K562 (cell line): ENCODE measurements around the gene PARS2.

Experiments
- GTF2F1 ChIP-seq: IDR thresholded peaks from 2 replicates; pipeline ENCODE4 v1.6.1; 2011; ENCODE audit warnings: low read depth, low read length, improper control_type of control experiment
- GTF3C2 ChIP-seq: IDR thresholded peaks from 3 replicates; pipeline ENCODE4 v1.6.1; 2011; ENCODE audit warnings: borderline replicate concordance, mild to moderate bottlenecking, moderate library complexity; ENCODE audit not compliant: insufficient read length; ENCODE audit errors: extremely low read depth
- SRSF9 ChIP-seq: fragments of 200-400 bp; formaldehyde crosslinking; IDR thresholded peaks from 2 replicates; pipeline ENCODE4 v1.6.1; 2017; ENCODE audit warnings: low read depth, low read length, borderline replicate concordance
- TF ChIP-seq, protein P1 (sequence below): fragments of 450-650 bp; conservative IDR thresholded peaks from 2 replicates; pipeline ENCODE4 v1.6.1; 2016; ENCODE audit warnings: missing genetic modification characterization, low read depth, mild to moderate bottlenecking, control low read depth, missing compliant biosample characterization

- TF ChIP-seq GTF2F1 (no peak), SRSF9 (no peak), GTF3C2 (no peak)
- TF ChIP-seq, protein P1, sequence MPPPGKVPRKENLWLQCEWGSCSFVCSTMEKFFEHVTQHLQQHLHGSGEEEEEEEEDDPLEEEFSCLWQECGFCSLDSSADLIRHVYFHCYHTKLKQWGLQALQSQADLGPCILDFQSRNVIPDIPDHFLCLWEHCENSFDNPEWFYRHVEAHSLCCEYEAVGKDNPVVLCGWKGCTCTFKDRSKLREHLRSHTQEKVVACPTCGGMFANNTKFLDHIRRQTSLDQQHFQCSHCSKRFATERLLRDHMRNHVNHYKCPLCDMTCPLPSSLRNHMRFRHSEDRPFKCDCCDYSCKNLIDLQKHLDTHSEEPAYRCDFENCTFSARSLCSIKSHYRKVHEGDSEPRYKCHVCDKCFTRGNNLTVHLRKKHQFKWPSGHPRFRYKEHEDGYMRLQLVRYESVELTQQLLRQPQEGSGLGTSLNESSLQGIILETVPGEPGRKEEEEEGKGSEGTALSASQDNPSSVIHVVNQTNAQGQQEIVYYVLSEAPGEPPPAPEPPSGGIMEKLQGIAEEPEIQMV, result no peak
Measured at GRCh38 chr1:54768093-54768492, 3.8 kb upstream of the PARS2 start.
